Lower leg skin (tissue), 3 donors: ENCODE measurements around the gene TPST2.

Source experiments
- POLR2A ChIP-seq, 2 donors: fragments of 450-650 bp; IDR thresholded peaks; one replicate each; pipeline ENCODE4 v1.6.1; 2016 to 2017; ENCODE audit warnings: antibody characterized with exemption in 2 of 2, mild to moderate bottlenecking in 1 of 2, moderate library complexity in 1 of 2
- TF ChIP-seq, protein P1 (sequence below), 3 donors: fragments of 450-650 bp; IDR thresholded peaks; one replicate each; pipeline ENCODE4 v1.5.1; 2016; ENCODE audit warnings: antibody characterized with exemption in 3 of 3, mild to moderate bottlenecking in 3 of 3, moderate library complexity in 2 of 3

DNA sequence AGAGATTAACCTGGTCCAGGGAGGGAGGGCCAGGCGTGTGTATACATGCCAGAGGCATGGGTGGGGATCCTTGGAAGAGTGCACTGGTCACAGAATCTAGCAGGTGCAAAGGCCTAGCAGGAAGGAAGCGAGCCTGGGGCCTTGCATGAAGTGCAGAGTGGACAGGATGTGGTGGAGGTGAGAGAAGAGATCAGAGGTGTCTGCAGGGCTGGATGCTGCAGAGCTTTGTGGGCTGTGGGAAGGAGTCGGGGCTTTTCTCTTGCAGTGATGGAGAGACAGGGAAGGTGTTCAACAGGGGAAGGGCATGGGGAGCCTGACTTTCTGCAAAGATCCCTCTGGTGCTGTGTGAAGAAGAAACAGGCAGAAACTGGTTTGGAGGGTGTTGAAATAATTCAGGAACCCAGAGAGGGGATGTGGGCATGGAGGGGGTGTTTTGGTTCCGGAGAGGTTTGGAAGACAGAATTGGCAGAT, 2.5 kb upstream of the TPST2 start:
- TF ChIP-seq, protein P1, sequence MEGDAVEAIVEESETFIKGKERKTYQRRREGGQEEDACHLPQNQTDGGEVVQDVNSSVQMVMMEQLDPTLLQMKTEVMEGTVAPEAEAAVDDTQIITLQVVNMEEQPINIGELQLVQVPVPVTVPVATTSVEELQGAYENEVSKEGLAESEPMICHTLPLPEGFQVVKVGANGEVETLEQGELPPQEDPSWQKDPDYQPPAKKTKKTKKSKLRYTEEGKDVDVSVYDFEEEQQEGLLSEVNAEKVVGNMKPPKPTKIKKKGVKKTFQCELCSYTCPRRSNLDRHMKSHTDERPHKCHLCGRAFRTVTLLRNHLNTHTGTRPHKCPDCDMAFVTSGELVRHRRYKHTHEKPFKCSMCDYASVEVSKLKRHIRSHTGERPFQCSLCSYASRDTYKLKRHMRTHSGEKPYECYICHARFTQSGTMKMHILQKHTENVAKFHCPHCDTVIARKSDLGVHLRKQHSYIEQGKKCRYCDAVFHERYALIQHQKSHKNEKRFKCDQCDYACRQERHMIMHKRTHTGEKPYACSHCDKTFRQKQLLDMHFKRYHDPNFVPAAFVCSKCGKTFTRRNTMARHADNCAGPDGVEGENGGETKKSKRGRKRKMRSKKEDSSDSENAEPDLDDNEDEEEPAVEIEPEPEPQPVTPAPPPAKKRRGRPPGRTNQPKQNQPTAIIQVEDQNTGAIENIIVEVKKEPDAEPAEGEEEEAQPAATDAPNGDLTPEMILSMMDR (IDR thresholded peaks at IDR 0.05): no peak
- no peak for TF ChIP-seq POLR2A (IDR thresholded peaks at IDR 0.05)
